Natural killer cell (primary cell): ENCODE data around the gene PSMA5. TPM values are rescaled to one million over a fixed set of nuclear protein-coding genes. Genes with fewer than 3 reads are reported as not detected.

Source experiments
- ATAC-seq, 3 donors: fragments of 150-1000 bp in 2 of 3; fragments of 200-7000 bp in 1 of 3; cut with Tn5 transposase; 1 replicate in 1 of 3; 2 replicates in 2 of 3; pipeline ENCODE4 v1.10.0; 2021; ENCODE audit warnings: mild to moderate bottlenecking in 2 of 3, moderate library complexity in 2 of 3
- DNase-seq, 2 donors: peaks; one replicate each; pipeline versions ENCODE4 v3.0.0 to v3.0.0-alpha.2; 2013 to 2021; ENCODE audit warnings: mixed read lengths in 1 of 2
- H3K27ac ChIP-seq: one replicate; pipeline ENCODE4 v1.5.1; 2013; ENCODE audit warnings: mild to moderate bottlenecking, low read length
- H3K27me3 ChIP-seq: one replicate; pipeline ENCODE4 v1.6.1; 2013; ENCODE audit warnings: low read length; ENCODE audit not compliant: control insufficient read depth, insufficient read depth
- H3K36me3 ChIP-seq: one replicate; pipeline ENCODE4 v1.6.1; 2013; ENCODE audit warnings: low read length; ENCODE audit not compliant: control insufficient read depth, insufficient read depth
- H3K4me1 ChIP-seq: one replicate; pipeline ENCODE4 v1.6.1; 2013; ENCODE audit warnings: low read length; ENCODE audit not compliant: control insufficient read depth, insufficient read depth
- H3K4me3 ChIP-seq: one replicate; pipeline ENCODE4 v1.5.1; 2013; ENCODE audit warnings: low read length
- H3K9me3 ChIP-seq: one replicate; pipeline ENCODE4 v1.6.1; 2013; ENCODE audit warnings: low read length; ENCODE audit not compliant: control insufficient read depth, insufficient read depth
- H3K27ac Mint-ChIP-seq, 2 donors: one replicate each; pipeline ENCODE4 v1.8.0; 2022; ENCODE audit warnings: mild to moderate bottlenecking in 2 of 2, mixed read lengths in 2 of 2, moderate library complexity in 1 of 2
- H3K27me3 Mint-ChIP-seq, 2 donors: one replicate each; pipeline ENCODE4 v1.8.0; 2022; ENCODE audit warnings: low read depth in 2 of 2, mixed read lengths in 2 of 2
- H3K36me3 Mint-ChIP-seq: one replicate; pipeline ENCODE4 v1.8.0; 2022; ENCODE audit warnings: mixed read lengths
- H3K4me1 Mint-ChIP-seq, 2 donors: one replicate each; pipeline ENCODE4 v1.8.0; 2022; ENCODE audit warnings: mixed read lengths in 2 of 2
- H3K4me3 Mint-ChIP-seq: one replicate; pipeline ENCODE4 v1.8.0; 2022; ENCODE audit warnings: mild to moderate bottlenecking, moderate library complexity, mixed read lengths
- H3K9me3 Mint-ChIP-seq, 2 donors: one replicate each; pipeline ENCODE4 v1.8.0; 2022; ENCODE audit warnings: mixed read lengths in 2 of 2
- CTCF ChIP-seq: fragments of 200-600 bp; IDR thresholded peaks from one replicate; pipeline ENCODE4 v1.8.0; 2022; ENCODE audit warnings: antibody characterized with exemption
- WGBS: methylation state at CpG from one replicate; pipeline ENCODE4 v1.1.7; 2013; ENCODE audit warnings: missing lambda C conversion rate; ENCODE audit not compliant: insufficient coverage; 5-methylcytosine and 5-hydroxymethylcytosine counted together
- intact Hi-C: fragments of 100-400 bp; cut with micrococcal nuclease; formaldehyde crosslinking; loops from one replicate; pipeline ENCODE4 v1.14.2; 2022
- total RNA-seq, 4 donors: library from RNA; stranded (reverse); fragments of 120-200 nt in 1 of 4; gene quantifications; one replicate each; pipeline versions ENCODE4 v1.2.3 to v1.2.4, GENCODE V29; 2013 to 2022

Gene PSMA5
- total RNA-seq, 3 donors from 2014 or later (not counting 1 experiment from before 2014, with no cell fraction given): 54.7 to 76.0 (median 59.6) TPM

DNA sequence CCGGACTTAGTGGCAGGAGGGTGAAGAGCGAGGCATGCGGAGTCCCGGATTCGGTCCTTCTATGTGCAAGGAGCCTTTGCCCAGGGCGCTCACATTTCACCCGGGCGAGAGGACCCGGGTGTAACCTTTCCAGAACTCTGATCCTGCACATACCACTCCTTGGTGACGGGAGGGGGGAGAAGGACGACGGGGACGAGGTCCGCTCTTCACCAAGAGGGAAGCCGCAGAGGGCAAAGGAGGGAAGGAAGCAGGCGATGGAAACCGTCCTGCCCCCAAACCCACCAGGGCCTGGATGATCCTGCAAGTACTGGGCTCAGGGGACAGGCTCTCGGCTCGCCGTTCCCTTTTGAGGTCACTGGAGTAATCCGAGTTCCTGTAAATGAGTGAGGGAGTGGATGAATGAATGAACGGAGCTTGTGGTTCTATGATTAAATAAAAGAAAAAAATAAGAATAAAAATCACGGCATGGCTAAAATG, 41.1 kb upstream of the PSMA5 start:
- Mint-ChIP-seq H3K4me1 (peaks cover 0 to 8% of the 10 kb centered on the region in 2 donors), H3K27me3 (peaks cover 65 to 75% of the 10 kb centered on the region in 2 donors), H3K9me3 (no peaks in the 10 kb centered on the region), H3K36me3 (no peaks in the 10 kb centered on the region), H3K4me3 (peak overlapping the region; percentile 59), H3K27ac (no peak overlapping the region)
- H3K27ac ChIP-seq: no peak overlapping the region
- no peaks in the 10 kb centered on the region for H3K36me3 ChIP-seq
- peaks cover 43% of the 10 kb centered on the region for H3K27me3 ChIP-seq
- ATAC-seq (no peak), DNase-seq (no peak)
- no peak overlapping the region for H3K4me3 ChIP-seq
- 13% methylated on average over 21 of the region's 23 CpGs for WGBS
- H3K9me3 ChIP-seq: no peaks in the 10 kb centered on the region
- intact Hi-C loops: no loop called here
- H3K4me1 ChIP-seq: peaks cover 13% of the 10 kb centered on the region
- TF ChIP-seq CTCF: no peak

DNA sequence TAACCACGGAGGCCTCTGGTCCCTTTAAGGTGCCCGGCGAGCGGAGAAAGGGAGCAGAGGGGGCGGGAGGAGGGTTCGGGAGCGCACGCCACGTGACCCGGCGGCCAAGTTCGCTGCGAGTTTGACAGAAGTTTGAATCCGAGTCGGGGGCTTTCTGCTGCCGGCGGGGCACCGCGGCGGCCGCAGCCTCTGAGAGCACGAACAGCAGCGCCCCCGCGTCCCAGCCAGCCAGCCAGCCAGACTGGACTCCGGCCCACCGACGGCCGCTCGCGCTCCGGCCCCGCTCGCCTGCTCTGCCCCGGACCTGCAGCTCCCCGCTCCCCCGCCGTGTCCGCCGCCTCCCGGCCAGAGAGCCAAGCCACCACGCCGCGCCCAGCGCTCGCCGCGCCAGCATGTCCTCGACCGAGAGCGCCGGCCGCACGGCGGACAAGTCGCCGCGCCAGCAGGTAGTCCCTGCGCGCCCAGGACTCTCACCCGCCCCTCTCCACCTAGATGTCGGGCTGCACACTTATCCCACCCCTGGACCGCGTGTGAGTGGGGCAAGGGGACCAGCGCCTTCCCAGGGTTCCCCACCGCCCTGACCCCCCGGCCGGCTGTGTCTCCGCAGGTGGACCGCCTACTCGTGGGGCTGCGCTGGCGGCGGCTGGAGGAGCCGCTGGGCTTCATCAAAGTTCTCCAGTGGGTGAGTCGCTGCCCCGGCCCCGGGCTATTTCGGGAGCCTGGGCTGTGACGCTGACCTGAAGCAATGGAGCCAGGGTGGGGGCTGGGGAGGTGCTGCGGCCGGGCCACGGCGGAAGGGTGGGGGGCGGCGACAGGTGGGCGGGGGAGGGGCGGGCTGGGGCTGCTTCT, 40.4 kb upstream of the PSMA5 start, which contains the start of gene SYPL2:
Gene SYPL2 (plus strand): TSS at position 95 of the 849 bp plus-strand sequence. CDS start 298 bp downstream, at position 393.
- Mint-ChIP-seq H3K36me3 (no peaks in the 10 kb centered on the region), H3K4me1 (peaks cover 0 to 8% of the 10 kb centered on the region in 2 donors), H3K27ac (no peak within 1 kb of the TSS), H3K9me3 (no peaks in the 10 kb centered on the region), H3K27me3 (peaks cover 62 to 79% of the 10 kb centered on the region in 2 donors), H3K4me3 (peak within 1 kb of the TSS; percentile 86)
- DNase-seq (peak in 1 of 2 donors; percentile 44), ATAC-seq (peak; percentile 27 to 67 (median 55))
- intact Hi-C loops: loop anchor here (1.0 kb wide), 1 partner anchor 17 kb away; the partner anchor contains the start of gene ATXN7L2
- TF ChIP-seq CTCF: no peak
- Histone ChIP-seq H3K36me3 (no peaks in the 10 kb centered on the region), H3K9me3 (no peaks in the 10 kb centered on the region), H3K4me3 (peak within 1 kb of the TSS; percentile 8), H3K27ac (no peak within 1 kb of the TSS), H3K4me1 (peaks cover 13% of the 10 kb centered on the region), H3K27me3 (peaks cover 41% of the 10 kb centered on the region)
- WGBS: 3% methylated on average over 82 of the region's 88 CpGs

- H3K9me3 ChIP-seq: no peaks in the 10 kb centered on the region
- H3K4me1 ChIP-seq: peaks cover 13% of the 10 kb centered on the region
- intact Hi-C loops: loop anchor here (1.0 kb wide), 1 partner anchor 17 kb away; the partner anchor contains the start of gene ATXN7L2
- ATAC-seq: no peak
- peak overlapping the region; percentile 8 for H3K4me3 ChIP-seq
- H3K36me3 ChIP-seq: no peaks in the 10 kb centered on the region
- WGBS: 17% methylated on average over 24 of the region's 24 CpGs
- Mint-ChIP-seq H3K36me3 (no peaks in the 10 kb centered on the region), H3K9me3 (no peaks in the 10 kb centered on the region), H3K27me3 (peaks cover 60 to 79% of the 10 kb centered on the region in 2 donors), H3K4me1 (peaks cover 0 to 8% of the 10 kb centered on the region in 2 donors), H3K4me3 (peak overlapping the region; percentile 86), H3K27ac (no peak overlapping the region)
- no peak overlapping the region for H3K27ac ChIP-seq
- DNase-seq: no peak
- peaks cover 41% of the 10 kb centered on the region for H3K27me3 ChIP-seq
- no peak for TF ChIP-seq CTCF
These were observed 39.8 kb upstream of the PSMA5 start for GRCh38 chr1:109466125-109466451.
